Large intestine (tissue), 3 donors: ENCODE measurements around the gene RCHY1. TPM values are rescaled to one million over a fixed set of nuclear protein-coding genes. Genes with fewer than 3 reads are reported as not detected.
A peak's percentile ranks its signal among the peaks of the same experiment; 100 is the strongest.
"Not testable (repeated sequence)": the region's sequence is repeated elsewhere in the genome, so short reads cannot be mapped to it uniquely, and the experiment has no call there.

Experiments used
- DNase-seq, 2 donors: peaks; one replicate each; pipeline versions ENCODE4 v3.0.0 to v3.0.0-alpha.2; 2013
- H3K27ac ChIP-seq: one replicate; pipeline ENCODE4 v1.5.1; 2013; ENCODE audit warnings: low read length
- H3K27me3 ChIP-seq: 2 replicates; pipeline ENCODE4 v1.6.1; 2013; ENCODE audit warnings: low read length; ENCODE audit not compliant: control insufficient read depth, insufficient read depth
- H3K36me3 ChIP-seq: 2 replicates; pipeline ENCODE4 v1.6.1; 2013; ENCODE audit warnings: low read length; ENCODE audit not compliant: control insufficient read depth, insufficient read depth
- H3K4me1 ChIP-seq: one replicate; pipeline ENCODE4 v1.6.1; 2013; ENCODE audit warnings: low read length; ENCODE audit not compliant: control insufficient read depth, insufficient read depth
- H3K4me3 ChIP-seq: one replicate; pipeline ENCODE4 v1.5.1; 2013; ENCODE audit warnings: low read length
- H3K9me3 ChIP-seq: one replicate; pipeline ENCODE4 v1.6.1; 2013; ENCODE audit warnings: mild to moderate bottlenecking, low read depth, low read length, moderate library complexity; ENCODE audit not compliant: control insufficient read depth
- WGBS: methylation state at CpG from one replicate; pipeline ENCODE4 v1.1.5; 2013; ENCODE audit warnings: low lambda C conversion rate; ENCODE audit not compliant: insufficient coverage; 5-methylcytosine and 5-hydroxymethylcytosine counted together
- polyA plus RNA-seq: library from polyadenylated mRNA; unstranded; fragments of 120-200 nt; gene quantifications from one replicate; pipeline ENCODE4 v1.2.1, GENCODE V29; 2013

The RCHY1 gene
- polyA plus RNA-seq, 1 donor: 35.9 TPM

DNA sequence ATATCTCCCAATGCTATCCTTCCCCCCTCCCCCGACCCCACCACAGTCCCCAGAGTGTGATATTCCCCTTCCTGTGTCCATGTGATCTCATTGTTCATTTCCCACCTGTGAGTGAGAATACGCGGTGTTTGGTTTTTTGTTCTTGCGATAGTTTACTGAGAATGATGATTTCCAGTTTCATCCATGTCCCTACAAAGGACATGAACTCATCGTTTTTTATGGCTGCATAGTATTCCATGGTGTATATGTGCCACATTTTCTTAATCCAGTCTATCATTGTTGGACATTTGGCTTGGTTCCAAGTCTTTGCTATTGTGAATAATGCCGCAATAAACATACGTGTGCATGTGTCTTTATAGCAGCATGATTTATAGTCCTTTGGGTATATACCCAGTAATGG is 5.2 kb upstream of the RCHY1 start:
- H3K36me3 ChIP-seq: peaks cover 22% of the 10 kb centered on the region
- H3K27ac ChIP-seq, H3K9me3 ChIP-seq, H3K27me3 ChIP-seq, H3K4me1 ChIP-seq, H3K4me3 ChIP-seq, DNase-seq: not testable (repeated sequence)
- no CpG with 5 or more reads among the region's 7 CpGs for WGBS

DNA sequence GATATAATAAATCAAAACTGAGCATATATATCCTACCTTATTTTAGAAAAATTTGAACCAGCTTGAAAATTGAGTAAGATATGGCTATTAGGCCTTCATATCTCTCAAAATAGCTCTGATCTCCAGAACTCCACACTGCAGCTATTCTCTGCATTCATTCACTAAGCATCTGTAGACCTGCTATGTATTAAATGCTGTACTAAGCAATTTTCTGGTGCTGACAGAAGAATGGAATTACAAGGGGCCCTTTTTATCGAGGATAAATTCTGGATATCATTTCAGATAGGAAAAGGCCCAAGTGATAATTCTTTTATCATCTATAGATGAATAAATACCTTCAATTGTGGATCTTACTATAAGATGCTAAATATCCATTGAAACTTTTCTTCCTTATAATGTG is 1.9 kb upstream of the RCHY1 start:
- peaks cover 8% of the 10 kb centered on the region for H3K4me1 ChIP-seq
- 78% methylated on average over 1 of the region's 1 CpG for WGBS

DNA sequence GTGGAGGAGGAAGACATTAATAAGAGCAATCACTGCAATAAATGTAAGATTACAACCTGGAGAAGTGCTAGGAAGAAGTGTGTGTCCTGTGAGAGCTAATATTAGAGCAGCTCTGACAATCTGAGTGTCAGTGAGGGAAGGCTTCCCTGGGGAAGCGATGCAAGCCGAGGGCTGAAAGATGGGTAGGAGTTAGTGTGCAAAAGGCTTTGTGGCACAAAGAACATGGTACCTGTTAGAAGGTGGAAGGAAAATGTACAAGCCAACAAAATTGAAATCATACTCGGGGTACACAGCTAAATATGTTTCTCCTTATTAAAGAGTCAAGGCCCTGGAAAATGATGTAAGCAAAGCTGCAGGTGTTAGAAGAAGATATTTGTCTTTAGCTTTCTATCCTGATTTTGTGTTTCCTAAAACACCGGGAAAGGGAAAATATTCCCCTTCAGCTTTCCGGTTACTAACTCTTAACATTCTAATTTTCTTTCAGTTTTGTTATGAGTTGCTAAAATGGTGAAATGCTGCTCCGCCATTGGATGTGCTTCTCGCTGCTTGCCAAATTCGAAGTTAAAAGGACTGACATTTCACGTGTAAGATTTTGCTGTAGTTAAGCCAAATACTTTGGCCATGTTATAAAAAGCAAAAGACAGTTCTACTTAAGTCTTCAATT is 878 bp upstream of the RCHY1 start:
- Histone ChIP-seq H3K27ac (peak overlapping the region; percentile 92), H3K4me1 (peaks cover 8% of the 10 kb centered on the region), H3K9me3 (no peaks in the 10 kb centered on the region), H3K4me3 (peak overlapping the region; percentile 73), H3K36me3 (peaks cover 14% of the 10 kb centered on the region), H3K27me3 (no peaks in the 10 kb centered on the region)
- no peak for DNase-seq
- WGBS: 50% methylated on average over 4 of the region's 9 CpGs

More for the DNA sequence above, 1.9 kb upstream of the RCHY1 start:
- Histone ChIP-seq H3K9me3 (no peaks in the 10 kb centered on the region), H3K4me3 (no peak overlapping the region), H3K27me3 (no peaks in the 10 kb centered on the region), H3K27ac (no peak overlapping the region), H3K36me3 (peaks cover 14% of the 10 kb centered on the region)
- DNase-seq: no peak

DNA sequence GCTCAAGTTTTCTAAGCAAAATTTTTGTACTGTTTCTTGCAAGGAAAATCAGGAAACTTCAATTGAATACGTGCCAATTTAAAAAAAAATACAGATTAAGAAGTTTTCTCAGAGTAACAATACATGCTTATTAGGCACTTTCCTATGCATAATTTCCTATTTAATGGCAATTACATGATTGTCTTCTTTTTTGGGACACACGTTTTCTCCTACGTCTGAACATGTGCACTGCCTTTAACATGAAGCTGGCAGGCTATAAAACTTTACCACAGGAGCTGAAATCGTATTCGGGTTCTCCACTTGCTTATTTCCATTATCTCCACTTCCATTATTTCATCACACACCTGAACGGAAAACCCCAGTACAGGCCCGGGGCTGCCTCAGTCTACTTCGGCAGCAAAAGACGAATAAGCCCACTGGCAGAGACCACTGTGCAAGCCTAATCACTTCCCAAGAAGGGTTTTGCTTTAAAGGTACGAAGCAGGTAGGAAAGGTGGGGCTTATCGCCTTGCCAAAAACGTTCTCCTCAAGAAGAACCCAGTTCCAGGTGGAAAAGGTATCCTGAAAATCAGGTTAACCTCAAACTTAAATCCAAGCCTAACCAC is 575 bp downstream of the RCHY1 start:
- Histone ChIP-seq H3K9me3 (no peaks in the 10 kb centered on the region), H3K27ac (peak overlapping the region; percentile 92), H3K4me3 (peak overlapping the region; percentile 73), H3K27me3 (no peaks in the 10 kb centered on the region), H3K36me3 (peaks cover 13% of the 10 kb centered on the region), H3K4me1 (peaks cover 8% of the 10 kb centered on the region)
- 7% methylated on average over 3 of the region's 12 CpGs for WGBS
- DNase-seq: no peak

DNA sequence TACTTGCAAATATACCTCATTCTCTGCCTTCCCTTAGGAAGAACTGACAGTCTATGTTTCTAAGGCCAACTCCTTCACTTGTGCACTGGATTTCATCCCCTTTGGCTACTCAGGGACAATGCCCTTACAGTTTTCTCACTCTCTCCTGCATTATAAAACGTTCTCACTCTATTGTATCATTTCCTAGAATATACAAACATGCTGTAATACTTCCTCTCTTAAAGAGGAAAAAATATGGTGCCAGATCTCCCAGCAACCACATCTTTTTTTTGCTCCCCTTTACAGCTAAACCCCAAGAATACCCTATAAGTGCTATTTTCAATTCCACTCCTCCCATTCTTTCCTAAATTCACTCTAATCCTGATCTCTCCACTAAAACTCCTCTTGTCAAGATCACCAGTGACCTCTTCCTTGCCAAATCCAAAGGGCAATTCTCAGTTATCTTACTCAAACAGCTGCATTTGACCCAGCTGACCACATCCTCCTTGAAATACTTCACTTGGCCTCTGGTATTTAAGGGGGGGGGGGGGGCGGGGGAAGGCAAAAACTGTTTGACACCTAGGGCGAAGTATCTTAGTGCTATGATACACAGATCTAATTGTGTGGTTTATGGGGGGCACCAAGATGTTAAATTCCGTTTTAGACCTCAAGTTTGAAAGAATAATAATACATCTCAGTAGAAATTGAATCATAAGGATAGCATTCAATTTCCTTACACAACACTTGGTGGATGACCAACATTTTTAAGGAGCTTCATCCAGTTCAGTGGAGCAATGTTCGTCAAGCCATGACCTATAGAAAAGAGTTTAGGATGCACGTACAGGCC is 1.6 kb downstream of the RCHY1 start:
- peak overlapping the region; percentile 73 for H3K4me3 ChIP-seq
- H3K27me3 ChIP-seq: no peaks in the 10 kb centered on the region
- peaks cover 6% of the 10 kb centered on the region for H3K36me3 ChIP-seq
- H3K4me1 ChIP-seq: peaks cover 8% of the 10 kb centered on the region
- DNase-seq: peak in 1 of 2 donors; percentile 38
- no peaks in the 10 kb centered on the region for H3K9me3 ChIP-seq
- WGBS: 14% methylated on average over 1 of the region's 6 CpGs
- H3K27ac ChIP-seq: peak overlapping the region; percentile 5

DNA sequence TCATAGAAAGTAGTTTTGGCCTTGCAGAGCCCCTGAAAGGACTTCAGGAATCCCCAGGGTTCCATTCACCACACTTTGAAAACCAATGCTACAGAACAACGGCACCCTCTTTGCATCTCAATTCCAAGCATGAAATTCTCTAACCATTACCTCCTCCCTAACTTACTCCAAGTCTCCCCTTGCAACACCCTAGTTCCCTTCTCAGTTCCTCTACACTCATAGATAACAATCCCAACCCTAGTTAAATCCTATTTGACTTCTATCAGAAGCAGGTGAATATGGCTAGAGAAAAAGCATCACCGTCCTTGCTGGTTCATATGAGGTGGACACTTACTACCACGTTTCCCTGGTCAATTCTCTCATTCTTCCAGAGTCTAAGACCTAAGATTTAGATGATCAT is 2.4 kb downstream of the RCHY1 start:
- Histone ChIP-seq H3K27ac (no peak overlapping the region), H3K4me1 (peaks cover 8% of the 10 kb centered on the region), H3K9me3 (no peaks in the 10 kb centered on the region), H3K27me3 (no peaks in the 10 kb centered on the region), H3K36me3 (no peaks in the 10 kb centered on the region), H3K4me3 (no peak overlapping the region)
- no peak for DNase-seq
- no CpG with 5 or more reads among the region's 3 CpGs for WGBS

DNA sequence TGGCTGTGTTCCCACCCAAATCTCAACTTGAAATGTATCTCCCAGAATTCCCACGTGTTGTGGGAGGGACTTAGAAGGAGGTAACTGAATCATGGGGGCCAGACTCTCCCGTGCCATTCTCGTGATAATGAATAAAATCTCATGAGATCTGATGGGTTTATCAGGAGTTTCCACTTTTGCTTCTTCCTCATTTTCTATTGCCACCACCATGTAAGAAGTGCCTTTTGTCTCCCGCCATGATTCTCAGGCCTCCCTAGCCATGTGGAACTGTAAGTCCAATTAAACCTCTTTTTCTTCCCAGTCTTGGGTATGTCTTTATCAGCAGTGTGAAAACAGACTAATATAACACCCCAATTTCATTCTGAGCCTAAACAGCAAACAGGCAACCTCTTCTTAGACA is 4.6 kb downstream of the RCHY1 start:
- not testable (repeated sequence) for H3K27ac ChIP-seq, DNase-seq, H3K27me3 ChIP-seq, H3K9me3 ChIP-seq, H3K36me3 ChIP-seq, H3K4me3 ChIP-seq
- WGBS: 100% methylated on average over 1 of the region's 4 CpGs
- H3K4me1 ChIP-seq: peaks cover 11% of the 10 kb centered on the region

DNA sequence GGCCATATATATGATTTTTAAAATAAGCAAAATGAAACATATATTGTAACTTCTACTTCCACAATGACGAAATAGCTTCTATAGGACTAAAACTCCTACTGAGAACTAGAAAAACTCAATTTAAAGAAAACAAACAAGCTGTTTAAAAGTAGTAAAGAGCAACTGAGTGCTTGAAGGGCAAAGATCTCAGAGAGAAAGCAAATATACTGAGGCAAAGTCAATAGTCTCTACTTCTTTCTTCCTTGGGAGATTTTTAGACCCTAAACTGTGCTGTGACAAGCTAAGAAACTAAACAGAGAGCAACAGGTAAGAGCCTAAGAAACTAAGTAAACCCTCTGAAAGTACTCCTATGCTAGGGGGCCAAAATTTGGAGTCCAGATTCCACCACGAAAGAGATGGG is 8.6 kb downstream of the RCHY1 start:
- Histone ChIP-seq H3K36me3 (peaks cover 12% of the 10 kb centered on the region), H3K9me3 (no peaks in the 10 kb centered on the region), H3K27ac (no peak overlapping the region), H3K4me1 (peaks cover 3% of the 10 kb centered on the region), H3K27me3 (no peaks in the 10 kb centered on the region), H3K4me3 (no peak overlapping the region)
- WGBS: 20% methylated on average over 2 of the region's 2 CpGs
- peak in 1 of 2 donors; percentile 38 for DNase-seq

DNA sequence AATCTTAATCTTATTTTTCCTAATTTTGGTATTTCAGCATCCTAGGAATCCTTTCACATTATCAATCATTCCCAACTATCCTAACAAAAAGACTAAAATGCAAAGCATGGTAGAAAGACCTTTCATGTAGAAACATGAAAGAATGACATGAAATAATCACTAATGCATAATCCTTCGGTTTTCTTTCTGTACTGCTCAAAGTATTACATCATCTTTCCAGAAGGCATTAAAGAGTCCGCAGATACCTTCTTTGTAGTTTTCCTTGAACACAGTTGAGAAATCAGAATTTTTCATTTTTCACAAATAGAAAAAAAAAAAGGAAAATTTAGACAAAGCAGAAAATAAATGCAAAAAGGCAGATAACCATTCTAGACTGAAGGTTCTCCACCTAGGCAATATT is 11.5 kb downstream of the RCHY1 start:
- H3K36me3 ChIP-seq: peaks cover 29% of the 10 kb centered on the region
- H3K4me3 ChIP-seq: no peak overlapping the region
- H3K27ac ChIP-seq: no peak overlapping the region
- WGBS: 100% methylated on average over 2 of the region's 2 CpGs
- H3K9me3 ChIP-seq: no peaks in the 10 kb centered on the region
- DNase-seq: no peak
- peaks cover 3% of the 10 kb centered on the region for H3K4me1 ChIP-seq
- H3K27me3 ChIP-seq: no peaks in the 10 kb centered on the region

DNA sequence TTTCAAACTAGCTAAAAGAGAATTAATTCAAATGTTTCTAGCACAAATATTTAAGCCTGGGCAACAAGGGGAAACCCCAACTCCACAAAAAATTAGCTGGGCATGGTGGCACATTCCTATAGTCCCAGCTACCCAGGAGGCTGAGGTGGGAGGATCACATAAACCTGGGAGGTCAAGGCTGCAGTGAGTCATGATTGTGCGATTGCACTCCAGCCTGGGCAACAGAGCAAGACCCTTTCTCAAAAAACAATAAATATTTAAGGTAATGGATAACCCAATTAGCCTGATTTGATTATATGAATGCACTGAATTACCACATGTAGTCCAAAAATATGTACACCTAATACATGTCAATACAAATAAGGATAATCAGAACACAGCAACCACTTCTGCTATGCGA is 14.3 kb downstream of the RCHY1 start:
- H3K4me1 ChIP-seq: no peaks in the 10 kb centered on the region
- H3K36me3 ChIP-seq: peaks cover 33% of the 10 kb centered on the region
- H3K27me3 ChIP-seq: no peaks in the 10 kb centered on the region
- 100% methylated on average over 1 of the region's 2 CpGs for WGBS
- DNase-seq: no peak
- H3K9me3 ChIP-seq: no peaks in the 10 kb centered on the region
- no peak overlapping the region for H3K4me3 ChIP-seq
- no peak overlapping the region for H3K27ac ChIP-seq
